Measurements from ENCODE around the gene LRCH1.

Gene LRCH1

GRCh38 chr13:46633416-46633815, 80.4 kb downstream of the LRCH1 start:
- Mint-ChIP-seq H3K9me3 (no peaks in the 10 kb centered on the region), H3K4me3 (no peak overlapping the region), H3K4me1 (ENCODE audit: low read depth) (peaks cover 40% of the 10 kb centered on the region), H3K27me3 (no peaks in the 10 kb centered on the region), H3K36me3 (ENCODE audit: low read depth) (no peaks in the 10 kb centered on the region), H3K27ac (no peak overlapping the region)
- DNase-seq = no peak

- H3K27me3 Mint-ChIP-seq = no peaks in the 10 kb centered on the region
- H3K4me1 Mint-ChIP-seq (ENCODE audit: low read depth) = peaks cover 36% of the 10 kb centered on the region
- no peak overlapping the region for H3K4me3 Mint-ChIP-seq
- H3K27ac Mint-ChIP-seq = no peak overlapping the region
- H3K36me3 Mint-ChIP-seq (ENCODE audit: low read depth) = no peaks in the 10 kb centered on the region
- no peaks in the 10 kb centered on the region for H3K9me3 Mint-ChIP-seq
- no peak for DNase-seq
These were observed 83.5 kb downstream of the LRCH1 start for GRCh38 chr13:46636451-46636850.

GRCh38 chr13:46637213-46637612, 84.2 kb downstream of the LRCH1 start:
- Mint-ChIP-seq H3K4me1 (ENCODE audit: low read depth) (peaks cover 41% of the 10 kb centered on the region), H3K27me3 (no peaks in the 10 kb centered on the region), H3K9me3 (no peaks in the 10 kb centered on the region), H3K27ac (no peak overlapping the region), H3K36me3 (ENCODE audit: low read depth) (no peaks in the 10 kb centered on the region), H3K4me3 (no peak overlapping the region)
- no peak for DNase-seq

- no peak for DNase-seq
- H3K36me3 Mint-ChIP-seq (ENCODE audit: low read depth) = no peaks in the 10 kb centered on the region
- peaks cover 46% of the 10 kb centered on the region for H3K4me1 Mint-ChIP-seq (ENCODE audit: low read depth)
- no peak overlapping the region for H3K4me3 Mint-ChIP-seq
- H3K27me3 Mint-ChIP-seq = no peaks in the 10 kb centered on the region
- no peak overlapping the region for H3K27ac Mint-ChIP-seq
- H3K9me3 Mint-ChIP-seq = no peaks in the 10 kb centered on the region
These were observed 85.3 kb downstream of the LRCH1 start for GRCh38 chr13:46638262-46638661.

GRCh38 chr13:46639033-46639981, 86.3 kb downstream of the LRCH1 start:
- Mint-ChIP-seq H3K36me3 (ENCODE audit: low read depth) (no peaks in the 10 kb centered on the region), H3K4me1 (ENCODE audit: low read depth) (peaks cover 45% of the 10 kb centered on the region), H3K27me3 (no peaks in the 10 kb centered on the region), H3K9me3 (no peaks in the 10 kb centered on the region), H3K4me3 (no peak overlapping the region), H3K27ac (no peak overlapping the region)
- no peak for DNase-seq

- peaks cover 41% of the 10 kb centered on the region for H3K4me1 Mint-ChIP-seq (ENCODE audit: low read depth)
These were observed 87.9 kb downstream of the LRCH1 start for GRCh38 chr13:46640843-46641242.

GRCh38 chr13:46641274-46642081, 88.5 kb downstream of the LRCH1 start:
- Mint-ChIP-seq H3K27me3 (no peaks in the 10 kb centered on the region), H3K9me3 (no peaks in the 10 kb centered on the region), H3K4me3 (no peak overlapping the region), H3K4me1 (ENCODE audit: low read depth) (peaks cover 41% of the 10 kb centered on the region), H3K36me3 (ENCODE audit: low read depth) (no peaks in the 10 kb centered on the region), H3K27ac (no peak overlapping the region)
- no peak for DNase-seq

More at GRCh38 chr13:46640843-46641242, 87.9 kb downstream of the LRCH1 start:
- Mint-ChIP-seq H3K27ac (no peak overlapping the region), H3K36me3 (ENCODE audit: low read depth) (no peaks in the 10 kb centered on the region), H3K27me3 (no peaks in the 10 kb centered on the region), H3K4me3 (no peak overlapping the region), H3K9me3 (no peaks in the 10 kb centered on the region)
- no peak for DNase-seq

GRCh38 chr13:46642254-46642653, 89.3 kb downstream of the LRCH1 start:
- DNase-seq = no peak
- Mint-ChIP-seq H3K27me3 (no peaks in the 10 kb centered on the region), H3K9me3 (no peaks in the 10 kb centered on the region), H3K4me1 (ENCODE audit: low read depth) (peaks cover 41% of the 10 kb centered on the region), H3K36me3 (ENCODE audit: low read depth) (no peaks in the 10 kb centered on the region), H3K4me3 (no peak overlapping the region), H3K27ac (no peak overlapping the region)

GRCh38 chr13:46643165-46643777, 90.3 kb downstream of the LRCH1 start:
- Mint-ChIP-seq H3K27ac (no peak overlapping the region), H3K36me3 (ENCODE audit: low read depth) (no peaks in the 10 kb centered on the region)

GRCh38 chr13:46644816-46645215, 91.8 kb downstream of the LRCH1 start:
- H3K9me3 Mint-ChIP-seq = no peaks in the 10 kb centered on the region
- no peaks in the 10 kb centered on the region for H3K36me3 Mint-ChIP-seq (ENCODE audit: low read depth)
- no peak for DNase-seq
- H3K27me3 Mint-ChIP-seq = no peaks in the 10 kb centered on the region
- H3K4me3 Mint-ChIP-seq = no peak overlapping the region
- H3K27ac Mint-ChIP-seq = no peak overlapping the region
- peaks cover 46% of the 10 kb centered on the region for H3K4me1 Mint-ChIP-seq (ENCODE audit: low read depth)

More at GRCh38 chr13:46643165-46643777, 90.3 kb downstream of the LRCH1 start:
- no peaks in the 10 kb centered on the region for H3K9me3 Mint-ChIP-seq
- no peak for DNase-seq
- H3K27me3 Mint-ChIP-seq = no peaks in the 10 kb centered on the region
- no peak overlapping the region for H3K4me3 Mint-ChIP-seq
- H3K4me1 Mint-ChIP-seq (ENCODE audit: low read depth) = peaks cover 50% of the 10 kb centered on the region

- Mint-ChIP-seq H3K9me3 (no peaks in the 10 kb centered on the region), H3K4me1 (ENCODE audit: low read depth) (peaks cover 49% of the 10 kb centered on the region), H3K27ac (no peak overlapping the region)
These were observed 94.6 kb downstream of the LRCH1 start for GRCh38 chr13:46647512-46648065.

GRCh38 chr13:46648166-46648607, 95.2 kb downstream of the LRCH1 start:
- H3K9me3 Mint-ChIP-seq = no peaks in the 10 kb centered on the region
- H3K4me1 Mint-ChIP-seq (ENCODE audit: low read depth) = peaks cover 44% of the 10 kb centered on the region
- H3K27ac Mint-ChIP-seq = no peak overlapping the region
- no peaks in the 10 kb centered on the region for H3K27me3 Mint-ChIP-seq
- H3K36me3 Mint-ChIP-seq (ENCODE audit: low read depth) = peaks cover 17% of the 10 kb centered on the region
- no peak for DNase-seq
- H3K4me3 Mint-ChIP-seq = no peak overlapping the region

More at GRCh38 chr13:46647512-46648065, 94.6 kb downstream of the LRCH1 start:
- no peak overlapping the region for H3K4me3 Mint-ChIP-seq
- no peaks in the 10 kb centered on the region for H3K27me3 Mint-ChIP-seq
- H3K36me3 Mint-ChIP-seq (ENCODE audit: low read depth) = peaks cover 12% of the 10 kb centered on the region
- no peak for DNase-seq

GRCh38 chr13:46649816-46650215, 96.8 kb downstream of the LRCH1 start:
- Mint-ChIP-seq H3K9me3 (no peaks in the 10 kb centered on the region), H3K4me1 (ENCODE audit: low read depth) (peaks cover 43% of the 10 kb centered on the region), H3K4me3 (no peak overlapping the region), H3K27ac (no peak overlapping the region), H3K36me3 (ENCODE audit: low read depth) (peaks cover 22% of the 10 kb centered on the region), H3K27me3 (no peaks in the 10 kb centered on the region)
- no peak for DNase-seq

GRCh38 chr13:46654951-46655350, 102.0 kb downstream of the LRCH1 start:
- H3K27ac Mint-ChIP-seq = no peak overlapping the region
- no peak for DNase-seq
- H3K36me3 Mint-ChIP-seq (ENCODE audit: low read depth) = peaks cover 30% of the 10 kb centered on the region
- peaks cover 45% of the 10 kb centered on the region for H3K4me1 Mint-ChIP-seq (ENCODE audit: low read depth)
- H3K27me3 Mint-ChIP-seq = no peaks in the 10 kb centered on the region
- H3K4me3 Mint-ChIP-seq = no peak overlapping the region
- H3K9me3 Mint-ChIP-seq = no peaks in the 10 kb centered on the region

Data from activated T-cell treated with anti-CD3 and anti-CD28 coated beads, Interleukin-2, amount 50 U/mL, for 24 hours (primary cell).